ENCODE results near the gene PLA2G4F. TPM values are rescaled to one million over a fixed set of nuclear protein-coding genes. Genes with fewer than 3 reads are reported as not detected.

The PLA2G4F gene
- total RNA-seq, 1 donor from 2014 or later: 1.5 TPM

DNA sequence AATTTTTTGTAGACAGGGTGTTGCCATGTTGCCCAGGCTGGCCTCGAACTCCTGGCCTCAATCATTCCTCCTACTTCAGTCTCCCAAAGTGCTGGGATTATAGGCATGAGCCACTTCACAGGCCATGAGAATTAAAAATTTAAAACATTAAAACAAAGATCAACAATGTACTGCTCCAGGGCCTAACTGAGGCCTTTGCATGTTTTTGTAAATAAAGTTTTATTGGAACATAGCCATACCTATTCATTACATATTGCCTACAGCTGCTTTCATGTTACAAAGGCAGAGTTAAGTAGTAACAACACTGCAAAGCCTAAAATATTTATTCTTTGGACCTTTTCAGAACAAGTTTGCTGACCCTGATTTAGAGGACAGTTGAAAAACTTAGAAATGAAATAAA lies 42.1 kb upstream of the PLA2G4F start:
- Mint-ChIP-seq H3K36me3 (peaks cover 34% of the 10 kb centered on the region), H3K9me3 (peaks cover 3% of the 10 kb centered on the region), H3K27ac (no peak overlapping the region), H3K27me3 (ENCODE audit: low read depth) (no peaks in the 10 kb centered on the region), H3K4me1 (peaks cover 7% of the 10 kb centered on the region), H3K4me3 (no peak overlapping the region)
- TF ChIP-seq, protein P1, sequence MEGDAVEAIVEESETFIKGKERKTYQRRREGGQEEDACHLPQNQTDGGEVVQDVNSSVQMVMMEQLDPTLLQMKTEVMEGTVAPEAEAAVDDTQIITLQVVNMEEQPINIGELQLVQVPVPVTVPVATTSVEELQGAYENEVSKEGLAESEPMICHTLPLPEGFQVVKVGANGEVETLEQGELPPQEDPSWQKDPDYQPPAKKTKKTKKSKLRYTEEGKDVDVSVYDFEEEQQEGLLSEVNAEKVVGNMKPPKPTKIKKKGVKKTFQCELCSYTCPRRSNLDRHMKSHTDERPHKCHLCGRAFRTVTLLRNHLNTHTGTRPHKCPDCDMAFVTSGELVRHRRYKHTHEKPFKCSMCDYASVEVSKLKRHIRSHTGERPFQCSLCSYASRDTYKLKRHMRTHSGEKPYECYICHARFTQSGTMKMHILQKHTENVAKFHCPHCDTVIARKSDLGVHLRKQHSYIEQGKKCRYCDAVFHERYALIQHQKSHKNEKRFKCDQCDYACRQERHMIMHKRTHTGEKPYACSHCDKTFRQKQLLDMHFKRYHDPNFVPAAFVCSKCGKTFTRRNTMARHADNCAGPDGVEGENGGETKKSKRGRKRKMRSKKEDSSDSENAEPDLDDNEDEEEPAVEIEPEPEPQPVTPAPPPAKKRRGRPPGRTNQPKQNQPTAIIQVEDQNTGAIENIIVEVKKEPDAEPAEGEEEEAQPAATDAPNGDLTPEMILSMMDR (IDR thresholded peaks at IDR 0.05; ENCODE audit: unreplicated experiment): no peak
- no peak for DNase-seq (ENCODE audit: low spot score in 2 of 2, unreplicated experiment in 2 of 2)

DNA sequence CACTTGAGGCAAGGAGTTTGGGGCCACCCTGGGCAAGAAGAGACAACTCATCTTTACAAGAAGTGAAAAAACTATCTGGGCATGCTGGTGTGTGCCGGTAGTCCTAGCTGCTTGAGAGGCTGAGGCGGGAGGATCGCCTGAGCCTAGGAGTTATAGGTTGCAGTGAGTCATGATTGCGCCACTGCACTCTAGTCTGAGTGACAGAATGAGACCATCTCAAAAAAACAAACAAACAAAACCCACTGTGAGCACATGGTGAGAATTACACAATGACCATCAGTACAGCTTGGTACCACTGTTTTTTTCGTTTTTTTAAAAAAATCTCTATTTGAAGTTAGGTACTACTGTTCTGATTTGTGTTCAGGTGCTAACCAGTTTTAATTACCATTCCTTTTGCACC lies 38.1 kb upstream of the PLA2G4F start:
- peaks cover under 1% of the 10 kb centered on the region for H3K4me1 Mint-ChIP-seq
- DNase-seq (ENCODE audit: low spot score in 2 of 2, unreplicated experiment in 2 of 2): no peak
- peaks cover 50% of the 10 kb centered on the region for H3K36me3 Mint-ChIP-seq
- TF ChIP-seq, protein P1 (IDR thresholded peaks at IDR 0.05; ENCODE audit: unreplicated experiment): no peak
- H3K9me3 Mint-ChIP-seq: no peaks in the 10 kb centered on the region
- no peak overlapping the region for H3K27ac Mint-ChIP-seq
- H3K27me3 Mint-ChIP-seq (ENCODE audit: low read depth): no peaks in the 10 kb centered on the region
- H3K4me3 Mint-ChIP-seq: no peak overlapping the region

DNA sequence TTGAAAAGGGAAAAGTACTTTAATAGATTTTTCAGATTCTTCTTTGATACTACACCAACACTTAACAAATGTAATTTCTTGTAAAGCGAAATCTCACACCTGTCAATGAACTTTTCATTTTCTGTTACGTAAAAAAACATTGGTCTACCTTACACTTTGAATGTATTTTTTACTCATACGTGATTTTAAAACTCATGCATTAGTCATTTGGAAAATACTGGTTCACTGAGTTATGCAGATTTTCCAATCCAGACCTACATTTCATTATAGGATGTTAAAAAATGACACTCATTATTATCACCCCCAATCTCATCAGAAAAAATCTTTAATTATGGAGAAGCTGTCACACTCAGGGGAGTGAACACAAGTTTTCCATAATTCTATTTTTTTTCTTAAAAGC lies 36.9 kb upstream of the PLA2G4F start:
- H3K27ac Mint-ChIP-seq: no peak overlapping the region
- no peak overlapping the region for H3K4me3 Mint-ChIP-seq
- peaks cover 53% of the 10 kb centered on the region for H3K36me3 Mint-ChIP-seq
- DNase-seq (ENCODE audit: low spot score in 2 of 2, unreplicated experiment in 2 of 2): no peak
- TF ChIP-seq, protein P1 (IDR thresholded peaks at IDR 0.05; ENCODE audit: unreplicated experiment): no peak
- no peaks in the 10 kb centered on the region for H3K9me3 Mint-ChIP-seq
- no peaks in the 10 kb centered on the region for H3K27me3 Mint-ChIP-seq (ENCODE audit: low read depth)
- H3K4me1 Mint-ChIP-seq: no peaks in the 10 kb centered on the region

DNA sequence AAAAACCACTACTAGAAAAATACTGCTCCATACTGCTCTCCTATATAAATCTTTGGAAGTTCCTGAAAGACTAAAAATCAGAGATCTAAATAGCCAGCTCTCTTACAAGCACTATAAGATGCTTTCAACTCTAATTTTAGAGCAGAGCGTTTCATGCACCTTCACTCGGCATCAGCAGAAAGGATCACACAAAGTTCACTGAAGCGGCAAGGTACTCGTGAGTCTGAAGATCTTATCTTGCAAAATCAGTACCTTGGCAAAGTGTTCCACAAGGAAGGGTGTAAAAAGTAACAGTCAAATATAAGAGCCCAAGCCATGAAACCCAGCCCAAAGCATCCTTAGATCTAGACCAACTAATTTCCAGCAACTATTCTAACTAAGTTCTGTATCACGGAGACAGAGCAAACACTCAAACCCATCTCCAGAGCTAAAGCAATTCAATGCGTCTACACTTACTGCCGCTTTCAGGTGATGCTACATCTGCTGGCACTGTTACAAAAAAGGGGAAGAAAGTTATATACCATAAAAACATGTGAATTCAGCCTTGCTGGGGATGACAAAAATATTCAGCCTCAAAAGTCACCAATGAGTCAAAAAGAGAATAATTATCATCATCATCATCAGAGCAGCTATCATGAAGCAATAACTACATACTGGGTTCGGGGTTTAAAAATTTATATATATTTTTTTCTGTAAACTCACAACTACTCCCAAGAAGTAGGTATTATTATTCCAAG lies 35.3 kb upstream of the PLA2G4F start:
- Mint-ChIP-seq H3K27ac (no peak overlapping the region), H3K4me3 (no peak overlapping the region)

GRCh38 chr15:42190370-42190769 lies 33.9 kb upstream of the PLA2G4F start:
- peaks cover 42% of the 10 kb centered on the region for H3K36me3 Mint-ChIP-seq
- H3K4me1 Mint-ChIP-seq: no peaks in the 10 kb centered on the region
- no peaks in the 10 kb centered on the region for H3K27me3 Mint-ChIP-seq (ENCODE audit: low read depth)
- TF ChIP-seq, protein P1 (IDR thresholded peaks at IDR 0.05; ENCODE audit: unreplicated experiment): no peak
- no peak overlapping the region for H3K27ac Mint-ChIP-seq
- DNase-seq (ENCODE audit: low spot score in 2 of 2, unreplicated experiment in 2 of 2): no peak
- no peak overlapping the region for H3K4me3 Mint-ChIP-seq
- no peaks in the 10 kb centered on the region for H3K9me3 Mint-ChIP-seq

More for the DNA sequence above, 35.3 kb upstream of the PLA2G4F start:
- Mint-ChIP-seq H3K36me3 (peaks cover 42% of the 10 kb centered on the region), H3K27me3 (ENCODE audit: low read depth) (no peaks in the 10 kb centered on the region), H3K4me1 (no peaks in the 10 kb centered on the region), H3K9me3 (no peaks in the 10 kb centered on the region)
- TF ChIP-seq, protein P1 (IDR thresholded peaks at IDR 0.05; ENCODE audit: unreplicated experiment): no peak
- DNase-seq (ENCODE audit: low spot score in 2 of 2, unreplicated experiment in 2 of 2): no peak
